Large intestine (tissue), 3 donors: Measurements from ENCODE around the gene LMBRD1. TPM values are rescaled to one million over a fixed set of nuclear protein-coding genes. Genes with fewer than 3 reads are reported as not detected.

ENCODE experiments used
- DNase-seq, 2 donors: peaks; one replicate each; pipeline versions ENCODE4 v3.0.0 to v3.0.0-alpha.2; 2013
- H3K27ac ChIP-seq: one replicate; pipeline ENCODE4 v1.5.1; 2013; ENCODE audit warnings: low read length
- H3K27me3 ChIP-seq: 2 replicates; pipeline ENCODE4 v1.6.1; 2013; ENCODE audit warnings: low read length; ENCODE audit not compliant: control insufficient read depth, insufficient read depth
- H3K36me3 ChIP-seq: 2 replicates; pipeline ENCODE4 v1.6.1; 2013; ENCODE audit warnings: low read length; ENCODE audit not compliant: control insufficient read depth, insufficient read depth
- H3K4me1 ChIP-seq: one replicate; pipeline ENCODE4 v1.6.1; 2013; ENCODE audit warnings: low read length; ENCODE audit not compliant: control insufficient read depth, insufficient read depth
- H3K4me3 ChIP-seq: one replicate; pipeline ENCODE4 v1.5.1; 2013; ENCODE audit warnings: low read length
- H3K9me3 ChIP-seq: one replicate; pipeline ENCODE4 v1.6.1; 2013; ENCODE audit warnings: mild to moderate bottlenecking, low read depth, low read length, moderate library complexity; ENCODE audit not compliant: control insufficient read depth
- WGBS: methylation state at CpG from one replicate; pipeline ENCODE4 v1.1.5; 2013; ENCODE audit warnings: low lambda C conversion rate; ENCODE audit not compliant: insufficient coverage; 5-methylcytosine and 5-hydroxymethylcytosine counted together
- polyA plus RNA-seq: library from polyadenylated mRNA; unstranded; fragments of 120-200 nt; gene quantifications from one replicate; pipeline ENCODE4 v1.2.1, GENCODE V29; 2013

Gene LMBRD1
- polyA plus RNA-seq, 1 donor = 85.3 TPM

- Histone ChIP-seq H3K27ac (no peak overlapping the region), H3K36me3 (peaks cover 7% of the 10 kb centered on the region), H3K4me3 (no peak overlapping the region), H3K4me1 (peaks cover 16% of the 10 kb centered on the region), H3K9me3 (no peaks in the 10 kb centered on the region), H3K27me3 (no peaks in the 10 kb centered on the region)
- WGBS = 83% methylated on average over 1 of the region's 1 CpG
- DNase-seq = no peak
Observed at GRCh38 chr6:69783108-69783507, 13.7 kb downstream of the LMBRD1 start.

- peaks cover 7% of the 10 kb centered on the region for H3K36me3 ChIP-seq
- 25% methylated on average over 1 of the region's 2 CpGs for WGBS
- peaks cover 16% of the 10 kb centered on the region for H3K4me1 ChIP-seq
- H3K4me3 ChIP-seq = no peak overlapping the region
- DNase-seq = peak; percentile 86 to 94
- no peaks in the 10 kb centered on the region for H3K27me3 ChIP-seq
- H3K27ac ChIP-seq = peak overlapping the region; percentile 84
- H3K9me3 ChIP-seq = no peaks in the 10 kb centered on the region
Observed at GRCh38 chr6:69780585-69781178, 16.1 kb downstream of the LMBRD1 start.

- DNase-seq = no peak
- Histone ChIP-seq H3K27me3 (no peaks in the 10 kb centered on the region), H3K36me3 (peaks cover 8% of the 10 kb centered on the region), H3K4me3 (no peak overlapping the region), H3K27ac (no peak overlapping the region), H3K4me1 (peaks cover 11% of the 10 kb centered on the region), H3K9me3 (no peaks in the 10 kb centered on the region)
Observed at GRCh38 chr6:69775941-69776340, 20.9 kb downstream of the LMBRD1 start.

- DNase-seq = no peak
- peaks cover 11% of the 10 kb centered on the region for H3K4me1 ChIP-seq
- 100% methylated on average over 1 of the region's 1 CpG for WGBS
Observed at GRCh38 chr6:69775585-69775849, 21.3 kb downstream of the LMBRD1 start.

GRCh38 chr6:69774740-69775584 is 21.8 kb downstream of the LMBRD1 start:
- Histone ChIP-seq H3K4me1 (peaks cover 5% of the 10 kb centered on the region), H3K9me3 (peaks cover under 1% of the 10 kb centered on the region), H3K36me3 (peaks cover 10% of the 10 kb centered on the region), H3K27ac (no peak overlapping the region), H3K27me3 (no peaks in the 10 kb centered on the region), H3K4me3 (no peak overlapping the region)
- WGBS = 100% methylated on average over 2 of the region's 4 CpGs
- DNase-seq = no peak

More at GRCh38 chr6:69775585-69775849, 21.3 kb downstream of the LMBRD1 start:
- Histone ChIP-seq H3K9me3 (no peaks in the 10 kb centered on the region), H3K36me3 (peaks cover 8% of the 10 kb centered on the region), H3K27ac (no peak overlapping the region), H3K27me3 (no peaks in the 10 kb centered on the region), H3K4me3 (no peak overlapping the region)

GRCh38 chr6:69771158-69771906 is 25.5 kb downstream of the LMBRD1 start:
- no peak overlapping the region for H3K27ac ChIP-seq
- WGBS = 100% methylated on average over 2 of the region's 5 CpGs
- H3K36me3 ChIP-seq = peaks cover 9% of the 10 kb centered on the region
- no peak for DNase-seq
- no peaks in the 10 kb centered on the region for H3K4me1 ChIP-seq
- H3K27me3 ChIP-seq = no peaks in the 10 kb centered on the region
- H3K9me3 ChIP-seq = peaks cover 4% of the 10 kb centered on the region
- H3K4me3 ChIP-seq = no peak overlapping the region

GRCh38 chr6:69768664-69769063 is 28.1 kb downstream of the LMBRD1 start:
- Histone ChIP-seq H3K27me3 (no peaks in the 10 kb centered on the region), H3K9me3 (peaks cover 4% of the 10 kb centered on the region), H3K36me3 (peaks cover 9% of the 10 kb centered on the region), H3K4me3 (no peak overlapping the region), H3K27ac (no peak overlapping the region), H3K4me1 (no peaks in the 10 kb centered on the region)
- DNase-seq = no peak

GRCh38 chr6:69763763-69764162 is 33.0 kb downstream of the LMBRD1 start:
- Histone ChIP-seq H3K27me3 (no peaks in the 10 kb centered on the region), H3K27ac (peak overlapping the region; percentile 24), H3K4me3 (no peak overlapping the region), H3K36me3 (no peaks in the 10 kb centered on the region), H3K4me1 (peaks cover 3% of the 10 kb centered on the region), H3K9me3 (no peaks in the 10 kb centered on the region)
- no peak for DNase-seq
- WGBS = 65% methylated on average over 2 of the region's 3 CpGs

- Histone ChIP-seq H3K9me3 (no peaks in the 10 kb centered on the region), H3K4me3 (no peak overlapping the region), H3K27ac (no peak overlapping the region), H3K27me3 (no peaks in the 10 kb centered on the region), H3K36me3 (no peaks in the 10 kb centered on the region), H3K4me1 (peaks cover 3% of the 10 kb centered on the region)
- WGBS = 80% methylated on average over 2 of the region's 2 CpGs
- no peak for DNase-seq
Observed at GRCh38 chr6:69761853-69762252, 35.0 kb downstream of the LMBRD1 start.

GRCh38 chr6:69758214-69758613 is 38.6 kb downstream of the LMBRD1 start:
- peaks cover 16% of the 10 kb centered on the region for H3K9me3 ChIP-seq
- H3K4me1 ChIP-seq = no peaks in the 10 kb centered on the region
- DNase-seq = peak in 1 of 2 donors; percentile 12
- no CpG with 5 or more reads among the region's 1 CpG for WGBS
- no peak overlapping the region for H3K4me3 ChIP-seq
- no peak overlapping the region for H3K27ac ChIP-seq
- no peaks in the 10 kb centered on the region for H3K36me3 ChIP-seq
- H3K27me3 ChIP-seq = no peaks in the 10 kb centered on the region
